NCI-H128 (cell line): ENCODE measurements around the gene SLC7A5.
"Not testable (repeated sequence)": the region's sequence is repeated elsewhere in the genome, so short reads cannot be mapped to it uniquely, and the experiment has no call there.

Experiments used
- DNase-seq: peaks from one replicate; lab custom pipeline; 2025; ENCODE audit not compliant: unreplicated experiment; lab: John Stamatoyannopoulos, UW

Gene SLC7A5

DNA sequence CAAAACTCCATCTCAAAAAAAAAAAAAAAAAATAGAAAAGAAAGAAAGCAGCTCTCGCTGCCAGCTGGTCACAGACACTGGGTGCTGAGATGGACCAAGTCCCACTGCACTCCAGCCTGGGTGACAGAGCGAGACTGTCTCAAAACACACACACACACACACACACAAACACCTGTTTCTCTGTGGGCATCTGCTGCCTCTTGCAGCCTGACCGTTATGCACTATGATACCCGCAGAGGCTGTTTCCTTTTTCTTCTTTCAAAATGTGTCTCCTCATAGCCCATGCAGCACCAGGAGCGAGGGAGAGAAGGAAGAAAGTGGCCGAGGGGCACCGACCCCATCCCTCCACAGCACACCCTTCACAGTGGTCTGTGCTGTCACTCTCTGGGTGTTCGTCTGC is 66.6 kb downstream of the SLC7A5 start:
- no peak for DNase-seq

DNA sequence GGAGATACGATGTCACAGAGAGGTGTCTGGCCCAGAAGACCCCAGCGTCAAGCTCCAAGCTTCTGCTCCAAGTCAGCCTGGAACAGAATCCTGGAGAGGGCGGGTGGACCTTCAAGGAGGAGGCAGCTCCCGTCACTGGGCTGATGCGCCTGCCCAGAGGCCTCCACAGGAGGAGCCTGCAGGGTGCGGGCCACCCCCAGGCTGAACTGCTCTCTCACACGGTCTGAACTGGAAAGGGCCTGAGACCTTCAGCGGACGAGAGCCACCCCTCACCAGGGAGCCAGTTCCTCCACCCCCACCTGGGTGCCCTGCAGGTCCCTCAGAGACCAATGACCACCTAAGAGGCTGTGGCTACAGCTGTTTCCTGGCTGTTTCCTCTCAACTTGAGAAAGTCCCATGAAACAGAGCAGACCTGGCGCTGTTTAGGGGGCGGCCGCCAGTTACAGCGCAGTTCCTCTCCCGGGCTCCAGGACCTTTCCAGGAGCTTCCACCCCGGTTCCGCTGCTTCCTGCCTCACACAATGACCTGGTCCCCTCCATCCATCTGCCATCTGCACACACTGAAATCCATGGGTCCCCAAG is 67.5 kb downstream of the SLC7A5 start:
- no peak for DNase-seq

DNA sequence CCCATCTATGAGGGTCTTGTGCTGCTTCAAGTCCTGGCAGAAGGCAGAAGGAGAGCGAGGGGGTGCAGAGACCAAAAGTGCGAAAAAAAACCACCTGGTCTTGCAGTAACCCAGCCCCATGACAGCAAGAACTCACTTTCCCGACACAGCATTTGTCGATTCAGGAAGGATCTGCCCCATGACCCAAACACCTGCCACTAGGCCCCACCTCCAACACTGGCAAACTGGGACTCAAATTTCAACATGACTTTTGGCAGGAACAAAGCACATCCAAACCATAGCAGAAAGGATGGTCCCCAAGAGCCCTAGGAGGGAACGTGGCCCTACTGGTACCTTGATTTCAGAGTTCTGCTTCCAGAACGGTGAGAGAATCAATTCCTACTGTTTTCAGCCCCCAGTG is 68.8 kb downstream of the SLC7A5 start:
- DNase-seq = no peak

DNA sequence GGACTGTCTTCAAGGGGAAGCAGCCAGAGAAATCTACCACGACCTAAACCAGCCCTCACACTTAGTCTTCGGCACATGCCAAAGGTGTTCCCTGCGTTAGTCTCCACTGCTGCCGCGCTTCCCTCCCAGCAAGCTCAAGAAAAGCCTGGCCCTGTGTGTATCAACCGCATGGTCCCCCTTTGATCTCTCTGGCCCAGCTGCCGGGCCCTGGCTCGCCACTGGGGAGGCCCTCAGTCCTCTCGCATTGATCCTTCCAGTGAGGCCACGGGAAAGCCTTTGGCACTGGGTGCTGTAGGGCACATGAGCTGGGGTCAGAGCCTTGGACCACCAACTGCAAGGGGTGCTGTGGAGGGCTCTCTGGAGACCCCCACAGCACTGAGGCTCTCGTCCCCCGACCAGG is 74.0 kb downstream of the SLC7A5 start:
- DNase-seq = no peak

DNA sequence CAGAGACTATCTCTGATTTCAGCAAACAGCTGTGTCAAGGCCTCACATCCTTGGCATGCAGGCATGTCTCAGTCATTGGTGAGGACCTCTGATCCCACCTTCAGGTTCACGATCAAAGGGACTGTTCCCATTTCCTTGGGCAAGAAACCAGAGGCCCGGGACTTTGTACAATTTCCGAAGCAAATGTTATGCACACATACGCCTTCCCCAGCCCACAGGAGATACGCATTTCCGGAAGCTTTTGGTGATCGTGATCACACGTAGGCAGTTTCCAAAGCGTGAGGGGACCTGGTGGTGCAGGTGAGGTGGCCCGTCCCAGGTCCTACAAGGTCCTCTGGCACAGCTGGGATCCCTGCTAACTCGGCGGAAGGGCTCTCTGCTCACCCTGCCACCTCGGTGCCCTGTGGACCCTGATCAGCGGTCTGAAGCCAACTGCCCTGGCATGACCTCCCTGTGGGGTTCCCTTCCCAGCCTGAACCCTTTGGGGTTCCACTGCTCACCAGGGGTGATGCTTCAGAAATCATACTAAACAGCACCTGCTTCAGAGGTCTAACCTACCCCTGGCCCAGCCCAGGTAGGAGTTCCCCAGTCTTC is 74.7 kb downstream of the SLC7A5 start:
- DNase-seq = no peak

DNA sequence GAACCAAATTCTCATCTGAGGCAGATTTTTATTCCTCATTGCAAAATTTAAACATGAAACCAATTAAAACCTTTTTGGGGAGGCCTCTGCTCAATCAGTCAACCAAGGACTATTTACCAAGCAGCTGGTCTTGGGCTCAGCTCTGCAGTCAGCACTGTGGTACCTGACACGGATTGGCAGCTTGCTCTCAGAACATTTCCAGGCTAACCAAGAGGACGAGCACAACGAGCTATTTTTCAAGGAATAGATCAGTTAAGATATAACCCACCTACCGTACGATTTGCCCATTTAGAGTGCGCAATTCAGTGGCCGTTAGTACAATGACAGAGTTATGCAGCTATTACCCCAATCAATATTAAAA is 77.1 kb downstream of the SLC7A5 start:
- DNase-seq = no peak

DNA sequence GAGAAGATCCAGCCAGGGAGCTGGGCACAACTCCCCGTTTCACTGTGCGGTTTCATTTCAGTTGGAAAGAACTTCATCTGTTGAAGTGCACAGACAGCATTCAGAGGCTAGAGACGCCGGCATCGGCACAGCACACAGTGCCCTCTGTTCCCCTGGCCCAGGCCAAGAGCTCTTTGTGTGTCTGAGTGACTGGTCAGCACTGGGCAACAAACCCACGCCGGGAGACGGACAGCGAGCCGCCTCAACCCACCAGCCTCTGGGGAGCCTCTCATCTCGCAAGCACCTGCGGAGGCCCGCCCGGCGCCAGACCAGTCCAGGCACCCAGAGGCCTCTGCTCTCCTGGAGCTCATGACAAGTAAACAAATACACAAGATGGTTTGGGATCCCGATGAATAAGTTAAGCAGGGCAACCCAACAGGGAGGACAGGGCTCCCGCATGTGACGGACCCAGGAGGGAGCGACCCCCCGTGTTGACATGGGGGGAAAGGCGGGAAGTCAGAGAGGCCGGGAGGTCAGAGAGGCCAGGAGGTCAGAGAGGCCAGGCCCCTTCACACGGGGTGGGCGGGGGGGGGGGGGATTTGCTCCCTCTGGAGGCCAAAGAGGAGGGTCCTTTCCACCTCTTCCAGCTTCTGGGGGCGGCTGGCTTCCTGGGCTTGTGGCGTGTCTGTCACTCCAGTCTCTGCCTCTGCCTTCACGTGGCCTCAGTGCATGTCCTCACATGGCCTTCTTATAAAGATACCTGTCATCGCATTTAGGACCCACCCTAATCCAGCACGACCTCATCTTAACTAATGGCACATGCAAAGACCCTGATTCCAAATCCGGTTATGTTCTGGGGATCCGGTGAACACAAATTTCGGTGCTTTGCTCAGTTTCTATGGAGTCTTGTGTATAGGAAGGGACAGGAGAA is 77.8 kb downstream of the SLC7A5 start:
- DNase-seq = no peak

DNA sequence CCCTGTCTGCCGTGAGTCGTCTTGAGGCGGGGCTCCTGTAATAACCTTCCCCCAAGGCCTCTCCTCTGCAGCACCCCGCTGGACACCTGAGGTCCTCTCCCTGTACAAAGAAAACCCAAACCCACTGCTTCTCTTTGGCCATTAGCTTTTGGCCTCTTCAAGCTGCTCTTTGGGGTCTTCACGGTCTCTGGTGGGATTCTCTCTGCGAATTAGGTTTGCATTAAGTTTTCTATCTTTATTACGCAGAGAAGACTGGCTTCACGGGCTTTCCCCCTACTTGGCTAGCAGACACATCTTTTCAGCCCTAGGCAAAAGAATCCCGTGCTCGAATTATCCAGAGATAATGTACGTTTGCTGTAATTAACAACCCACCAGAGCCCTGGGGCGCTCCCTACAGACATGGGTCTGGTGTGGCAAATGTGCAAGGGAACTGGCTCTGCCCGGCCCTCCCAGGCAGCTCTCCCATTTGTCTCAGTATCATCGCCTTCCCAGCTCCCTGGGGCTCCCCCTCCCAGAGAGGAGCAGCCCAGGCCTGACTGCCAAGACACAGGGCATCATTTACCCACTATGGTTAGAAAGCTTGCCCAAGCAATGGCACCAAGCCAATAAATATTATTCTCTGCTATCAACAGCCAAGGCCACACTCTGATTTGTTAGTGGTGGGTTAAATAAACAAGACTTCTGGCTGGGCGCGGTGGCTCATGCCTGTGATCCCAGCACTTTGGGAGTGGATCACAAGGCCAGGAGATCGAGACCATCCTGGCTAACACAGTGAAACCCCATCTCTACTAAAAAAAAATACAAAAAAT is 78.8 kb downstream of the SLC7A5 start:
- no peak for DNase-seq

DNA sequence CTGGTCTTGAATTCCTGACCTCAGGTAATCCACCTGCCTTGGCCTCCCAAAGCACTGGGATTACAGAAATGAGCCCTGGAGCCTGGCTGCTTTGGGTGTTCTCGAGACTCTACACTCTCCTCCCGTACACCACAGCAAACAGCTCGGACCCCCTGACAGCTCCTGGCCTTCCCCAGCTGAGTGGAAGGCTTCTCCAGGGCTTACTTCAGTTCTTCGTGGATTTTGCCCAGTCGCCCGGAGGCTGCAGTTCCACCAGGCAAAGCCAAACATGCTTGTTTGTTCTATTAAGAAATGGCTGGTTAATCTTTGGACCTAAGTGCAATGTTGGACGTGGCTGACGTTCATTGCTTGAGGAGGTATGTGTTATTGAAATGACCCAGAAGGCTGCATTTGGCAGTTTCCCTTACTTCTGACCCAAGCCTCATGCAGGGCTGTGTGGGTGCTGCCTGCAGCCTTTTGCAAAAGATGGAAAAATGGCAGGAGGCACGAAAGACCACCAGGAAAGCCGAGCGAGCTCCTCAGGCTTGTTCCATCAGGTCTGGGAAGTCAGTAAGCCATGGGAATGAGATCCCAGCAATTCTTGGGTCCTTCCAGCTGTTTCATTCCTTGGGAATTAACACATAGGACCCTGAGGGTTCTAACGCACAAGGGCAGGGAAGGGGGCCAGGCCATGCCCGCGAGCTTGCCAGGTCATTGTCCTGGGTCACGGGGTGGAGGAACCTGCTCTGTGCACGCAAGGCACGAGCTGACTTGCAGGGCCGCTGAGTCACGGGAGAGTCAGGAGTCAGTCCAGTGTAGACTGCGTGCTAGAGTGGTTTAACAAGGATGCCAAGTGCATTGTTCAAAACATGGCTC is 79.6 kb downstream of the SLC7A5 start:
- DNase-seq = no peak

DNA sequence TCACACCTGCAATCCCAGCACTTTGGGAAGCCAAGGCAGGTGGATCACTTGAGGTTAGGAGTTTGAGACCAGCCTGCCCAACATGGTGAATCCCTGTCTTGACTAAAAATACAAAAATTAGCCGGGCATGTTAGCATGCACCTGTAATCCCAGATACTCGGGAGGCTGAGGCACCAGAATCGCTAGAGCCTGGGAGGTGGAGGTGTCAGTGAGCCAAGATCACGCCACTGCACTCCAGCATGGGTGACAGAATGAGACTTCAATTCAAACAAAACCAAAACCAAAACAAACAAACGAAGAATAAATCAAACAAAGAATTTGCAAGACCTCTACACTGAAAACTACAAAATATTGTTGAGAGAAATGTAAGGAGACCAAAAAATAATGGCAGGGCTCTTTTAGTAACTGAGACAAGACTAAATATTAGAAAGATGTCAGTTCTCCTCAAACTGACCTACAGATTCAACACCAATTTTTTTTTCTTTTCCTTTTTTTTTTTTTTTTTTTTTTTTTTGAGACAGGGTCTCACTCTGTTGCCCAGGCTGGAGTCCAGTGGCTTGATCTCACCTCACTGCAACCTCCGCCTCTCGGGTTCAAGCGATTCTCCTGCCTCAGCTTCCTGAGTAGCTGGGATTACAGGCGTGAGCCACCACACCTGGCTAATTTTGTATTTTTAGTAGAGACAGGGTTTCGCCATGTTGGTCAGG is 80.4 kb downstream of the SLC7A5 start:
- not testable (repeated sequence) for DNase-seq

DNA sequence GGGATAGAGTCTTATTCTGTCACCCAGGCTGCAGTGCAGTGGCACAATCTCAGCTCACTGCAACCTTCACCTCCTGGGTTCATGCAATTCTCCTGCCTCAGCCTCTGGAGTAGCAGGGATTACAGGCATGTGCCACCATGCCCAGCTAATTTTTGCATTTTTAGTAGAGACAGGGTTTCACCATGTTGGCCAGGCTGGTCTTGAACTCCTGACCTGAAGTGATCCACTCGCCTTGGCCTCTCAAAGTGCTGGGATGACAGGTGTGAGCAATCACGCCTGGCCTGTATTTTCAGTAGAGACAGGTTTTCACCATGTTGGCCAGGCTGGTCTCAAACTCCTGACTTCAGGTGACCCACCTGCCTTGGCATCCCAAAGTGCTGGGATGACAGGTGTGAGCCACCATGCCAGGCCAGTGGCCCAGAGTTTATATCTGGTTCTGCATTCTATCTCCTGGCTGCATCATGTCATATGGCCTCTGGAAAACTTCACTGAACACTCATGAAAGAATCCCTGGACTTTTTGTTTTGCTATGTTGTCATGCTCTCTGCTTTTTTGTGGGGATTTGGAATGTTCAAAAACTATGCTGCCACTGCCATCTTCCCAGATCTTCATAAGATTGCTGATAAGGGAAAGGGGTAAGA is 81.7 kb downstream of the SLC7A5 start:
- not testable (repeated sequence) for DNase-seq

DNA sequence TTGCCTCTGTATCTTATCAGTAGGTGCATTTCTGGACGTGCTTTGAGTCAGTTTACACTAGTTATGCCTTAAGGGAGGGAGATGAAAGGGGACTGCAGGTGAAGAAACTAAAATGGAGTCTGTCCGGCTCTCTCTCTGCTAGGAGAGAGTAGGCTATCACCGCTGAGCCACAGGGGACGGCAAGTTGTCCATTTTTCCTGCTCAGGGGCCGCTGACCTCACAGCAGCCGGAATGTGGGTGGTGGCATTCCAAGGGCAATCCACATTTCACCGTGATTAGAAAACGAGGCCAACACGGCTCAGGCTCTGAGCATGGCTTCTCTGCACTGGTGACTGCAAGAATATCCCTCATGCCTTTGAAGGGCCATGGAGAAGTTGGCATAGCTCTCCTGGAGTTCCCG is 84.5 kb downstream of the SLC7A5 start:
- no peak for DNase-seq

DNA sequence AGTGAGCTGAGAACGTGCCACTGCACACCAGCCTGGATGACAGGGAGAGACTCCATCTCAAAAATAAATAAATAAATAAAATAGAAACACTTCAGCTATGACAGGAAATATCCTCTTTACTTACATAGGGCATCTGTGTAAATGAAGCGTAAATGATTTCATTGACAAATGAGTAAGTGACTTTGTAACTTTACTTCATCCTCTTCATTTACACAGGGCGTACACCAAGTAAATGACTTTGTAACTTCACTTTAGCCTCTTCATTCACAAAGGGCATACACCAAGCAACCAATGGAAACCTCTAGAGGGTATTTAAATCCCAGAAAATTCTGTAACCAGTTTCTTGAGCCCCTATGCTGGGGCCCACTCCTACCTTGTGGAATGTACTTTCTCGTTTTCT is 87.3 kb downstream of the SLC7A5 start:
- no peak for DNase-seq

DNA sequence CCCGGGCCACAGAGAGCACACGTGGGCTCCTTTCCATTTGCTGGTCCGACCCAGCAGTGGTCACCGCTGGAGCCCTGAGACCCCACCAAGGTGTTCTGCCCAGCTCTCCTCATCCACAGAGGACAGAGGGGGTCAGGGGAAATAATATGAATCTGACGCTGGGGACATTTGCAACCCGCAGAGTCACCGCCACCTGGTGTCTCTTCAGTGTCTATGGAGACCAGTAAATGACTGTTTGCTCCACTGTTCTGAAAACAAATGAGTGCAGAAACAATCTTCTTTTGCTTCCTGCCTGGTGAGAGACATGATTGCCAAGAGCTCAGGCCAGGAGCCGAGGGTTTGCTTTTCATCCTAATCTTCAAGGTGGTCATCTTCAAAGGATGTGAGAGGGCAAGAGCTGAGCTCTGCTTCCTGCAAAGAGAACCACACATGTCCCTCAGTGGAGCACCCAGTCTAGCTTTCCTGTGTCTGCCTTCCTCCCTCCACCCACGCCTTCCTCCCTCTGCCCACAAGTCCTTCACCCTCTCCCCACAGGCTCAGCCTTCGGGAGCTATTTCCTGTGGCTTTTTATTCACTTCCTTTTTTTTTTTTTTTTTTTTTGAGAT is 88.8 kb downstream of the SLC7A5 start:
- DNase-seq = no peak
